ENCODE data around the gene SOX2. TPM values are rescaled to one million over a fixed set of nuclear protein-coding genes. Genes with fewer than 3 reads are reported as not detected.

Gene SOX2
- total RNA-seq, 1 donor from 2014 or later: 4.0 TPM

DNA sequence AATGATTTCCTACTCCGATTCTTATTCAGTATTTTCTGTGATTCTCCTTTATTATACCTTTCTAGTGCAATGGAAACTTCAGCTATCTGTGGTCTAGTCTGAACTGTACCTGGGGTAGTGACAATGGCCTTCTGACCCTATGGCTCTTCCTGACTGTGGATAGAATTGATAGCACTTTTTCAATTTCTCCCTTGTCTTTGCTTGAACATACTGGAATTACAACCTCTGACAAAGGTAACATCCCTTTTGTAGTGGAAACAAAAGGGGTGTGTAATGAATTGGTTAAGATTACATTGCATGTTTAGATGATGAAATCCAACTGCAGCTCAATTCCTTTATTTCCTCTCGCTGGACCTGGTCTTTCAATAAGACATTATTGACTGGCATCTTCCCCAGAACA, 21.0 kb upstream of the SOX2 start:
- no peak overlapping the region for H3K27ac ChIP-seq
- intact Hi-C loops (cut with DNase I): no loop called here
- H3K27me3 ChIP-seq (ENCODE audit: low read depth): peaks cover 12% of the 10 kb centered on the region
- no peak overlapping the region for H3K4me3 ChIP-seq
- no peaks in the 10 kb centered on the region for H3K36me3 ChIP-seq
- peaks cover 9% of the 10 kb centered on the region for H3K4me1 ChIP-seq
- ATAC-seq (no peak), DNase-seq (no peak)
- H3K9me3 ChIP-seq: no peaks in the 10 kb centered on the region
- TF ChIP-seq, protein P1, sequence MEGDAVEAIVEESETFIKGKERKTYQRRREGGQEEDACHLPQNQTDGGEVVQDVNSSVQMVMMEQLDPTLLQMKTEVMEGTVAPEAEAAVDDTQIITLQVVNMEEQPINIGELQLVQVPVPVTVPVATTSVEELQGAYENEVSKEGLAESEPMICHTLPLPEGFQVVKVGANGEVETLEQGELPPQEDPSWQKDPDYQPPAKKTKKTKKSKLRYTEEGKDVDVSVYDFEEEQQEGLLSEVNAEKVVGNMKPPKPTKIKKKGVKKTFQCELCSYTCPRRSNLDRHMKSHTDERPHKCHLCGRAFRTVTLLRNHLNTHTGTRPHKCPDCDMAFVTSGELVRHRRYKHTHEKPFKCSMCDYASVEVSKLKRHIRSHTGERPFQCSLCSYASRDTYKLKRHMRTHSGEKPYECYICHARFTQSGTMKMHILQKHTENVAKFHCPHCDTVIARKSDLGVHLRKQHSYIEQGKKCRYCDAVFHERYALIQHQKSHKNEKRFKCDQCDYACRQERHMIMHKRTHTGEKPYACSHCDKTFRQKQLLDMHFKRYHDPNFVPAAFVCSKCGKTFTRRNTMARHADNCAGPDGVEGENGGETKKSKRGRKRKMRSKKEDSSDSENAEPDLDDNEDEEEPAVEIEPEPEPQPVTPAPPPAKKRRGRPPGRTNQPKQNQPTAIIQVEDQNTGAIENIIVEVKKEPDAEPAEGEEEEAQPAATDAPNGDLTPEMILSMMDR (IDR thresholded peaks at IDR 0.05): no peak

DNA sequence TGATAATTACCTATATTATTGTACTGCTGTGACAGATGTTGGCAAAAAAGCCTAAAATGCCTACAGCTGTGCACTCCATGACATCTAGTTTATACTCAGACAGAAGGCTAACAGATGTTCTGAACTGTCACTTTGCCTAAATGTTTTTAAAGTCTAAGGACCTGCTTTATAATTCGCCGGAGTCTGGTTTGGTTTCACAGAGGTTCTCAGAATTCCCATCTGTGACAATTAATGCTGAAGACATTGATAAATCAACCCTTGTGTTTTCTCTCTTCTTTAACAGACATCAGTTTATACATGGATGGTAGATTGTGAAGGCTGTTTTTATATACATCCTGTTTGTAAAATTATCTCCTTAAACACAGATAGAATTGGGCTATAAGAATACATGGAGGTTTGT, 19.8 kb upstream of the SOX2 start:
- Histone ChIP-seq H3K36me3 (no peaks in the 10 kb centered on the region), H3K4me1 (peaks cover 17% of the 10 kb centered on the region), H3K27ac (no peak overlapping the region), H3K4me3 (no peak overlapping the region), H3K27me3 (ENCODE audit: low read depth) (peaks cover 23% of the 10 kb centered on the region), H3K9me3 (no peaks in the 10 kb centered on the region)
- DNase-seq: no peak
- intact Hi-C loops (cut with DNase I): no loop called here
- TF ChIP-seq, protein P1 (IDR thresholded peaks at IDR 0.05): no peak
- no peak for ATAC-seq

DNA sequence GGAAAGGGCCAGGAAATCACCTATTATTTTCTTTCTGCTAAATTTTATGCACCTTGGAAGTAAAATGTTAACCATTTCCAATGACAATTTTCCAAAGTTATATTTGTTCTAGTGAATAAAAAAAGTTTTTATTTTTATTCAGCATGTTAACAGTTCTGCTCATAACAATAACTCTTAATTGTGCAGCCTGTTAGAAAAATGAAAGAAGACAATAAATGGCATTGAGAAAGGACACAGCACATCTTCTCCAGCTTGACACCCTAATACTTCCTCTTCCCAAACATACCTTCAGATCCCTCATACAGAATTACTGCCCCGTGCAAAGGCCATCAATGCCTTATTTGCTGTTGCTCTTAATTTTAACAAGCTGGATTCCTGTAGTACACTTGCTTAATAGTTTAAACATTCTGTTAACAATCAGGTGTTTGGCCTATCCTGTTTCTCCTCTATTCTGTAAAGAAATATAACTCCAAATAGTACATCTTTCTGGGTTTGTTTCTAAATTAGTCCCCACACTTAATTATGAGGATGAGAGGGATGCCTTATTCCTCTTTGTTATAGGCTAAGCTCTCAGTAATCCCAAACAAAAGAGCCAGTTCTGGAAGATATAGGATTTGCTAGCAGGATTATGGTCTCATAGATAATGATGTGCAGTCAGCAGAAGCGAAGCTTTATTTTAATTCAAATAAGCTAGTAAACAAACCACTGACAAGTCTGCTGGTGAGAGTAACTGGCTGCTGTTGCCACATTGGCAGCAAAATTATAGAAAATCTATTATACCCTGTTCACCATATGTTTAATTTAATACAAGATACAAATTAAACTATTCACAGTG, 19.2 kb upstream of the SOX2 start:
- Histone ChIP-seq H3K36me3 (no peaks in the 10 kb centered on the region), H3K4me1 (peaks cover 17% of the 10 kb centered on the region), H3K4me3 (no peak overlapping the region), H3K27ac (no peak overlapping the region), H3K9me3 (no peaks in the 10 kb centered on the region), H3K27me3 (ENCODE audit: low read depth) (peaks cover 29% of the 10 kb centered on the region)
- TF ChIP-seq, protein P1 (IDR thresholded peaks at IDR 0.05): no peak
- ATAC-seq (no peak), DNase-seq (no peak)
- intact Hi-C loops (cut with DNase I): no loop called here

DNA sequence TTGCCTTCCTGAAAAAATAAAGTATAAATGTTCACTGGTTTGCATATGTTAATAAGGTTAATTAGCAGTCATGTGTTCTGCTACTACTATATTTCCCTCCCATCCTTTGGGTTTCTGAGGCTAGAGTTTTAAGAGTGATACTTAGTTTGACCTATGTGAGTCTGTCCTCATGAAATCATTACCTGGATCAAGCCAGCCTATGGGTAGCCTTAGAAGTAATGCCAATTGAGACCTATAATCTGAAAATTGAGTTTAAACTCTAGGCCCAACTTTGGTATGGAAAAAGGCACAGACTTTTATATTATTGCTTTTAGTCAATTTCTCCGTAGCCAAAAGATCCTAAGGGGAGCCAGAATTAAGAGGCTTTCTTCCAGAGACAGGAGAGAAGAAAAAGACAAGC, 18.4 kb upstream of the SOX2 start:
- intact Hi-C loops (cut with DNase I): no loop called here
- H3K27ac ChIP-seq: no peak overlapping the region
- H3K4me3 ChIP-seq: no peak overlapping the region
- H3K9me3 ChIP-seq: no peaks in the 10 kb centered on the region
- H3K36me3 ChIP-seq: no peaks in the 10 kb centered on the region
- DNase-seq: no peak
- H3K4me1 ChIP-seq: peaks cover 17% of the 10 kb centered on the region
- no peak for ATAC-seq
- H3K27me3 ChIP-seq (ENCODE audit: low read depth): peaks cover 37% of the 10 kb centered on the region
- TF ChIP-seq, protein P1 (IDR thresholded peaks at IDR 0.05): no peak

DNA sequence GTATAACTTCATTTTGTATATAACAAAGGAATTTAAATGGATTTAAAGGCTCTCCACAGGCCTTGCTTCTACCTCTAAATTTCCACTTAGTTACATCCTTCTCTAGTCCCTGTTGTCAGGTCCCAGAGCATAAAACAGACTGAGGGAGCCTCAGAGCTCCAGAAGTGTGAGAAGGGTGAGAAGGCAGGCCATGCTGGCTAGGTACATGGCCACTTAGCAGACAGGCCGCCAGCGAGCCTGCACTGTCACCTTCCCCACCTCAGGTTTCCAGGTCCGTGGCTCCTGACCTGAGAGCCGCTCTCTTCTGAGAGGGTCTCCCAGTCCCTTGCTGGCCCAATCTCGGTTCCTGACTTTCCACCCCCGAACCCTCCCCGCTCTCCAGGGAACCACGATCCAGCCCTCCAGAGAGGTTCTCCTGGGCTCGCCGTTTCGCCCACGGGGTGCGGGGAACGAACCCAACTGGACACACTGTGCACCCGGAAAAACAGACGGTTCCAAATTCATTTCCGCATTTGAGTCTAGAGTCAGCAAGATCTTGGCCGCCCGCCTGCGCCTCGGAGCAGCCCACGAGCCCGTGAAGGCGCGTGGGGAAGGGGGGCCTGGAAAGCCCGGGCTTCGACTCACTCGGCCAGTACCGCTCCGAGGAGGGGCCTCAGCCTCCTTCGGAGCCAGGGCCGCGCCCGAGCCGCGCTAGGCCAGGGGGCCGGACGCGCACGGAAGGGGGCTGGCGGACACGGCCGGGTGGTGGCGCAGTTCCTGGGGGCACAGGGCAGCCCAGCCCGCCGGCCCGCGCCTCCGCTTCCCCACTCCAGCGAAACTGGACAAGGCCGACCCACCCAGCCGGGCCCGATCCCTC, 16.7 kb upstream of the SOX2 start:
- TF ChIP-seq, protein P1 (IDR thresholded peaks at IDR 0.05): peak; percentile 24
- peak overlapping the region; percentile 49 for H3K4me3 ChIP-seq
- H3K9me3 ChIP-seq: no peaks in the 10 kb centered on the region
- ATAC-seq (peak; percentile 92), DNase-seq (peak; percentile 77)
- no peaks in the 10 kb centered on the region for H3K36me3 ChIP-seq
- peaks cover 18% of the 10 kb centered on the region for H3K4me1 ChIP-seq
- H3K27ac ChIP-seq: no peak overlapping the region
- intact Hi-C loops (cut with DNase I): no loop called here
- peaks cover 53% of the 10 kb centered on the region for H3K27me3 ChIP-seq (ENCODE audit: low read depth)

Data from lower lobe of right lung (tissue), 2 donors.